Tibial nerve (tissue), 4 donors: ENCODE results near the gene C1orf50. TPM values are rescaled to one million over a fixed set of nuclear protein-coding genes. Genes with fewer than 3 reads are reported as not detected.

Source experiments
- DNase-seq, 2 donors: peaks; one replicate each; pipeline ENCODE4 v3.0.0-alpha.2; 2019; ENCODE audit warnings: low spot score in 2 of 2
- H3K27ac ChIP-seq, 4 donors: fragments of 200-600 bp; sonication (generic) in 3 of 4; one replicate each; pipeline ENCODE4 v1.5.1; 2017 to 2019; ENCODE audit warnings: mild to moderate bottlenecking in 1 of 4
- H3K27me3 ChIP-seq, 2 donors: fragments of 200-600 bp; sonication (generic) in 1 of 2; one replicate each; pipeline versions ENCODE4 v1.5.1 to v1.6.0; 2017 to 2019
- H3K36me3 ChIP-seq, 3 donors: fragments of 200-600 bp; sonication (generic); one replicate each; pipeline ENCODE4 v1.5.1; 2018 to 2019
- H3K4me1 ChIP-seq, 4 donors: fragments of 200-600 bp; sonication (generic) in 3 of 4; one replicate each; pipeline ENCODE4 v1.5.1; 2017 to 2019
- H3K4me3 ChIP-seq, 4 donors: fragments of 200-600 bp; sonication (generic) in 3 of 4; one replicate each; pipeline ENCODE4 v1.5.1; 2017 to 2019; ENCODE audit warnings: mild to moderate bottlenecking in 1 of 4, moderate library complexity in 1 of 4
- H3K9me3 ChIP-seq, 4 donors: fragments of 200-600 bp; sonication (generic) in 3 of 4; one replicate each; pipeline ENCODE4 v1.5.1; 2017 to 2019
- CTCF ChIP-seq, 5 experiments: fragments of 200-600 bp in 3 of 5; fragments of 450-650 bp in 2 of 5; sonication (generic) in 3 of 5; IDR thresholded peaks; one replicate each; pipeline ENCODE4 v1.5.1; 2016 to 2019; ENCODE audit warnings: antibody characterized with exemption in 5 of 5, mild to moderate bottlenecking in 3 of 5, moderate library complexity in 2 of 5
- EP300 ChIP-seq, 2 donors: sonication (generic); formaldehyde crosslinking; IDR thresholded peaks; one replicate each; pipeline ENCODE4 v1.6.1; 2017; ENCODE audit warnings: antibody characterized with exemption in 2 of 2, mild to moderate bottlenecking in 1 of 2
- POLR2A ChIP-seq, 2 donors: fragments of 450-650 bp; IDR thresholded peaks; one replicate each; pipeline ENCODE4 v1.6.1; 2017; ENCODE audit warnings: antibody characterized with exemption in 2 of 2, mild to moderate bottlenecking in 2 of 2, moderate library complexity in 2 of 2
- WGBS, 2 donors: methylation state at CpG; one replicate each; pipeline ENCODE4 v1.1.5; 2018; 5-methylcytosine and 5-hydroxymethylcytosine counted together
- total RNA-seq, 4 donors: library from RNA; depleted of rRNA; stranded (reverse); fragments of >200 nt; gene quantifications; one replicate each; pipeline ENCODE4 v1.1.0, GENCODE V29; 2016

The C1orf50 gene
- total RNA-seq, 4 donors from 2014 or later = 3.0 to 8.4 (median 3.5) TPM

GRCh38 chr1:42734201-42735035, 32.6 kb upstream of the C1orf50 start:
- H3K4me3 ChIP-seq = no peak overlapping the region
- peaks cover 0 to 27% (median 0%) of the 10 kb centered on the region in 3 donors for H3K36me3 ChIP-seq
- H3K9me3 ChIP-seq = no peaks in the 10 kb centered on the region
- 78 to 79% methylated on average over 7 of the region's 7 CpGs for WGBS, 2 donors
- no peaks in the 10 kb centered on the region for H3K27me3 ChIP-seq
- peak overlapping the region in 2 of 4 donors; percentile 36 to 85 for H3K27ac ChIP-seq
- TF ChIP-seq POLR2A (IDR thresholded peaks at IDR 0.05) (no peak), CTCF (IDR thresholded peaks at IDR 0.05) (no peak), EP300 (IDR thresholded peaks at IDR 0.05) (no peak)
- DNase-seq = no peak
- peaks cover 0 to 31% (median 0%) of the 10 kb centered on the region in 4 donors for H3K4me1 ChIP-seq

- WGBS, 2 donors = 60 to 66% methylated on average over 9 to 11 of the region's 11 CpGs
- Histone ChIP-seq H3K9me3 (no peaks in the 10 kb centered on the region), H3K27me3 (no peaks in the 10 kb centered on the region), H3K4me1 (peaks cover 0 to 36% (median under 1%) of the 10 kb centered on the region in 4 donors), H3K4me3 (no peak overlapping the region), H3K36me3 (peaks cover 0 to 27% (median 0%) of the 10 kb centered on the region in 3 donors), H3K27ac (peak overlapping the region in 2 of 4 donors; percentile 36 to 85)
- no peak for DNase-seq
- TF ChIP-seq CTCF (IDR thresholded peaks at IDR 0.05) = no peak
- TF ChIP-seq EP300 (IDR thresholded peaks at IDR 0.05) = no peak
- no peak for TF ChIP-seq POLR2A (IDR thresholded peaks at IDR 0.05)
Measured at GRCh38 chr1:42735056-42735455, 32.0 kb upstream of the C1orf50 start.

- DNase-seq = no peak
- Histone ChIP-seq H3K27ac (peak overlapping the region in 2 of 4 donors; percentile 74 to 85), H3K27me3 (no peaks in the 10 kb centered on the region), H3K4me1 (peaks cover 0 to 40% (median 3%) of the 10 kb centered on the region in 4 donors), H3K9me3 (no peaks in the 10 kb centered on the region), H3K36me3 (peaks cover 0 to 27% (median 0%) of the 10 kb centered on the region in 3 donors), H3K4me3 (peak overlapping the region in 1 of 4 donors; percentile 51)
- TF ChIP-seq CTCF (IDR thresholded peaks at IDR 0.05) = no peak
- TF ChIP-seq EP300 (IDR thresholded peaks at IDR 0.05) = no peak
- TF ChIP-seq POLR2A (IDR thresholded peaks at IDR 0.05) = no peak
- 83% methylated on average over 8 of the region's 14 CpGs; no CpG with 5 or more reads in 1 of the 2 donors for WGBS, 2 donors
Measured at GRCh38 chr1:42735477-42736105, 31.5 kb upstream of the C1orf50 start.

- TF ChIP-seq CTCF (IDR thresholded peaks at IDR 0.05) = peak in 3 of 5 experiments; percentile 6 to 29 (median 19)
- no peak for TF ChIP-seq POLR2A (IDR thresholded peaks at IDR 0.05)
- no peak for DNase-seq
- peak overlapping the region in 2 of 4 donors; percentile 74 to 85 for H3K27ac ChIP-seq
- peaks cover 0 to 27% (median 0%) of the 10 kb centered on the region in 3 donors for H3K36me3 ChIP-seq
- peaks cover 0 to 43% (median 5%) of the 10 kb centered on the region in 4 donors for H3K4me1 ChIP-seq
- no peaks in the 10 kb centered on the region for H3K27me3 ChIP-seq
- H3K4me3 ChIP-seq = peak overlapping the region in 1 of 4 donors; percentile 51
- 46 to 59% methylated on average over 3 to 4 of the region's 4 CpGs for WGBS, 2 donors
- no peaks in the 10 kb centered on the region for H3K9me3 ChIP-seq
Measured at GRCh38 chr1:42736152-42736551, 30.9 kb upstream of the C1orf50 start.
